ENCODE data around the gene MANBA.
"Not testable (repeated sequence)": the region's sequence is repeated elsewhere in the genome, so short reads cannot be mapped to it uniquely, and the experiment has no call there.

Gene MANBA

GRCh38 chr4:102718833-102719575 is 41.8 kb downstream of the MANBA start:
- DNase-seq, result not testable (repeated sequence)

DNA sequence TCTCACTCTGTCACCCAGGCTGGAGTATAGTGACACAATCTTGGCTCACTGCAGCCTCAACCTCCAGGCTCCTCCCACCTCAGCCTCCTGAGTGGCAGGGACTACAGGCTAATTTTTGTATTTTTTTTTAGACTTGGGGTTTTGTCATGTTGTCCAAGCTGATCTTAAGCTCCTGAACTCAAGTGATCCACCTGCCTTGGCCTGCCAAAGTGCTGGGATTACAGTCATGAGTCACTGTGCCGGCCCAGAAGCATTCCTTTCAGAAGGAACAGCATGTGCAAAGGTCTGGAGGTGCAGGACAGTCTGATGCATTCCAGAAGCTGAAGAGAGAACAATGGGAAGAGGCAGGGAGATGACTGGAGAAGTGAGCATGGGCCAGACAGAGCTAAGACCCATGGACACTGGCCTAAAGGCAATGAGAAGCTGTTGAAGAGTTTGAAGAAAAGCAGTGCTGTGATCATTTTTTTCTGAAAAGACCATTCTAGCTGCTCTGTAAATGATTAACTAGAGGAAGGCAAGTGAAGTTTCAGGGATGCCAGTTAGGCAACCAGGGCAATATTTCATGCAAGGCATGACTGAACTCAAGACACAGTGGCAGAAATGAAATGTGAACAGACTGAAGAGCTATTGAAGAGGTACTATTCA is 43.2 kb downstream of the MANBA start:
- DNase-seq, result no peak

- no peak for DNase-seq
Observed at GRCh38 chr4:102715057-102715456, 45.7 kb downstream of the MANBA start.

- DNase-seq, result not testable (repeated sequence)
Observed at GRCh38 chr4:102713774-102714173, 47.0 kb downstream of the MANBA start.

DNA sequence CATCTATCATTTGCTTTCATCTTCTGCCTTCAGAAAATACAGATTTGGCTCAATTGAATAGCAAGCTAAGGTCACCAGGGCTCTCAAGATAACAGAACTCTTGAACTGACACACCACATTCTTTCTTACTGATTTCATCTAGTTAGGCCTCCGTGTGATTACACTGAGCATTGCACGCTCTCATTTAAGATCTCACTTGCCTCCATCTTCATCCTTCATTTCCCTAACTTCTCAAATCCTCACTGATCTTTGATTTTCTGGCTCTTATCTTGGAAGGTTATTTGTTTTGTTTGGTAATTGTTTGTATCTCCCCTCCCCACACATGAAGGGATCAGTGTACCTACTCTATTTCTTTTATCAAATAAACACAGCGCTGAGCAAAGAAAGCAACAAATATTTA is 47.7 kb downstream of the MANBA start:
- DNase-seq, result no peak

DNA sequence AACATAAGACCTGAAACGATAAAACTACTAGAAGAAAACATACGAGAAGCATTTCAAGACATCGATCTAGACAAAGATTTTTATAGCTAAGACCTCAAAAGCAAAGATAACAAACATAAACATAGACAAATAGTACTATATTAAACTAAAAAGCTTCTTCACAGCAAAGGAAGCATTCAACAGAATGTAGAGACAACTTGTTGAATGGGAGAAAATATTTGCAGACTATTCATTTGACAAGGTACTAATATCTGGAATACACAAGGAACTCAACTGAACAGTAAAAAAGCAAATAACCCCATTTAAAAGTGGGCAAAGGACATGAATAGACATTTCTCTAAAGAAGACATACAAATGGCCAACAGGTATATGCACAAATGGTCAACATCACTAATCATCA is 49.8 kb downstream of the MANBA start:
- no peak for DNase-seq

GRCh38 chr4:102709060-102709459 is 51.7 kb downstream of the MANBA start:
- not testable (repeated sequence) for DNase-seq

DNA sequence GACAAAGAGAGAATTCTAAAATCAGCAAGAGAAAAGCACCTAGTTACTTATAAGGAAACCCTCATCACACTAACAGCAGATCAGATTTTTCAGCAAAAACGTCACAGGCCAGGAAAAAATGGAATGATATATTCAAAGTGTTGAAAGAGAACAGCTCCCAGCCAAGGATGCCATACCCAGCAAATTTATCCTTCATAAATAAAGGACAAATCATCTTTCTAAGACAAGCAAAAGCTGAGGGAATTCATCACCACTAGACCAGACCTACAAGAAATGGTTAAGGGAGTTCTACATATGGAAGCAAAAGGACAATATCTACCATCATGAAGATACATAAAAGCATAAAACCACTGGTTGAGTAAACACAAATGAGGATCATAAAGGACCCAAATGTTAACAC is 53.6 kb downstream of the MANBA start:
- DNase-seq, result no peak

DNA sequence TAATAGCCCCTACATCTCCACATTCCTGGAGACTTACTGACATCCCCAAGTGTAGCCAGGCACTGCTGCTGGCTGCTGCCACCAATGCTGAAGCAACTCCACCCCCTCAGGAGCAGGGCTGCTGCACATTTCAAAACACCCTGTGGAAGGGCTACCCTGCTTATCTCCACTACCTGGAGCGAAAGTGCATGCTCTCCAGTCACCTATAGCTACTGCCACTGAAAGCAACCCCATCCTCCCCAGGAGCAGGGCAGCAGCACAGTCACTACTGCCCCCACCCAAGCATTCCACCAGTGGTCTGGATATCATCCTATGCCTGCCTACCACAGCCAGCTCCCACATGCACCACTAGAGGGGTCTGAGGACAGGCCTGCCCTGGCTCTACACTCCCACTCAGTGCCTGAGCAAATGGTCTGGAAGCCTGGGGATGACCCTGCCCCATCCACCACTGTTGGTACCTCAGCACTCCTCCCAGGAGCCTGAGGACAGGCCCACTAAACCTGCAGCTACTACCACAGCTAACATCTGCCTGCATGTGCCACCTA is 55.3 kb downstream of the MANBA start:
- no peak for DNase-seq

DNA sequence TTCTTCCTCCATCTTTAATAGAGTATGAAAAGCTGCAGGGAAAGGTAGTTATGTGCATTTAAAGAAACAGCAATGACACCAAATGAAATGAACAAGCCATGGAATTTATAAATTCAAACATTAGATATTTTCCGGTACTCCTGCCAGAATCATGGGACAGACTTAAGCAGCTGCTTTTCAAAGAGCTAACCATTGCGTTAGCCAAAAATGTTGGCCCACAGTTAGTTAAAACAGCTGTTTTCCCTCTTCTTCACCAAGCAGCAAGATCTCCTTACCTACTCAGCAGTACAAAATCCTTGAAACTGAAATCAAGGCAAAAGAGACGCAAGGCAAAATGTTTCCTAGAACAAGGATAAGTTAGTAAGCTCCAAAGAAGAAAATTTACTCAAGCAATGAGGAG is 64.0 kb downstream of the MANBA start:
- no peak for DNase-seq

GRCh38 chr4:102694791-102695190 is 66.0 kb downstream of the MANBA start:
- DNase-seq, result no peak

- no peak for DNase-seq
Observed at GRCh38 chr4:102693861-102694260, 66.9 kb downstream of the MANBA start.

GRCh38 chr4:102693262-102693850 is 67.4 kb downstream of the MANBA start:
- no peak for DNase-seq

- no peak for DNase-seq
Observed at GRCh38 chr4:102692474-102692873, 68.3 kb downstream of the MANBA start.

DNA sequence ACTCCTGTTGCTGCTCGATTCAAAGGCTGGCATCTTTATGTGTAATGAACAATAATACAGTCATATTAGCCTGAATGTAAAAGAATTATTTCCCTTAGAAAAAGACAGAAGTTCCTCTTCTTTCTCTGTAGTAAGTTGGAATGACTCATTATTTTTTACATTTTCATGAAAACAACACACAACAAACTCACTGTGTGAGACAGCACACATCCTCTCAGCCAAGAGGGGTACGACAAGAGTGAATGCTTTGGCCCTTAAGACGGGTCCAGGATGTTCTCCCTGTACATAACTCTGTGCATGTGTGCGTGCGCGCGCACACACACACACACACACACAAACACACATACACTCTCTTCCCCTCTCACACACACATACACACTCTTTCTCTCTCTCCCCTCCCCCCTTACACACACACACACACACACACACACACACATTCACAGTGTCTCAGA is 72.8 kb downstream of the MANBA start:
- no peak for DNase-seq

DNA sequence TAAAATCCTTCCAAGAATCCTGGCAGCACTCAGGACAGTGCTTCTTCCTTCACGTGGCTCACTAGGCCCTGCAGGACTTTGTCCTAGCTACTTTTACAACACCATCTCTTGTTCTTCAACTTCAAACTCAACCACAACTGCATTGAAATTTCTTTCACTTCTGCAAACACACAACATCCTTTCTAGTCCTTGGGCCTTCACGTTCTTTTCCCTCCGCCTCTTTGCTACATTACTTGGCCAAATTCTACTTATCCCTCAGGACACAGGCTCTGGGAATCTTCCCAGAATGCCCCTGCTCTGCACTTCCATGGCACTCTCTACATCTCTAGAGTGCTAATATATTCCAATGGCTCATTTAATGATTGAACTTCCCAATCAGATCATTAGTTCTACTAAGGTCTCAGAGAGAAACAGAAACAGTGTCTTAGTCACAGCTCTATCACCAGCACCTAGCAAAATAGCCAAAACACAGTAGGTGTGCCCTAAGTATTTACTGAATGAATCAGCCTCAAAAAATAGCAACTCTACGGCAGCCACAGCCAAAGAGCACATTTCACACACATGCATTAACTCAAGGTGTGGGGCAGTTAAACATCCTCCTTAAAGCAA is 73.3 kb downstream of the MANBA start:
- DNase-seq, result no peak

DNA sequence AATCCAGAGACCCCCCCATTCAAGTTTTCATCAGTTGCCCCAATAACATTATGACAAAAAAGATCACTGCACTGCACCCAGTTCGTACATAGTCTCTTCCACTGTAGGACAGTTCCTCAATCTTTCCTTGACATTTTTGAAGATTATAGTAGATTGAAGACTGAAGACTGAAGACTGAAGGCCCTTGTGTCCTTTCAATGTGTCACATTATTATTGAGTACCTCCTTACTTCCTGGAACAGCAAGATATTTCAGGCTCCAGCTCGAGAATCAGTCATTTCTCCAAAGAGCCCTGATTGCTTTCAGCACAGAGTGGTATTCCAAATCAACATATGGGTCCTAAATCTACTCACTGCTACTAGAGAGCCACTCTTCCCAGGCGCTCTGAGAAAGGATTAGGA is 75.0 kb downstream of the MANBA start:
- DNase-seq, result no peak

DNA sequence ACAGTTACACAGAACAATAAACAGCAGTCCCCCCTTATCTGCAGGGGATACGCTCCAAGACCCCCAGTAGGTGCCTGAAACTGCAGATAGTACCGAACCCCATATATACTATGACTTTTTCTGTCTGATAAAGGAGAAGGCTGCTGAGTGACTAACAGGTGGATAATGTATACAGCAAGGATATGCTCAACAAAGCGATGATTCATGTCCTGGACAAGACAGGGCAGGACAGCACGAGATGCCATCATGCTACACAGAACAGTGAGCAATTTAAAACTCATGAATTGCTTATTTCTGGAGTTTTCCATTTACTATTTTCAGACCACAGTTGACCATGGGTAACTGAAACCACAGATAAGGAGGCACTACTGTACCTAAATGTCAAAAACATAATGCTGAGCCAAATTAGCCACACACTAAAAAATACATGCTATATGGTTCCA is 76.1 kb downstream of the MANBA start:
- DNase-seq, result no peak

DNA sequence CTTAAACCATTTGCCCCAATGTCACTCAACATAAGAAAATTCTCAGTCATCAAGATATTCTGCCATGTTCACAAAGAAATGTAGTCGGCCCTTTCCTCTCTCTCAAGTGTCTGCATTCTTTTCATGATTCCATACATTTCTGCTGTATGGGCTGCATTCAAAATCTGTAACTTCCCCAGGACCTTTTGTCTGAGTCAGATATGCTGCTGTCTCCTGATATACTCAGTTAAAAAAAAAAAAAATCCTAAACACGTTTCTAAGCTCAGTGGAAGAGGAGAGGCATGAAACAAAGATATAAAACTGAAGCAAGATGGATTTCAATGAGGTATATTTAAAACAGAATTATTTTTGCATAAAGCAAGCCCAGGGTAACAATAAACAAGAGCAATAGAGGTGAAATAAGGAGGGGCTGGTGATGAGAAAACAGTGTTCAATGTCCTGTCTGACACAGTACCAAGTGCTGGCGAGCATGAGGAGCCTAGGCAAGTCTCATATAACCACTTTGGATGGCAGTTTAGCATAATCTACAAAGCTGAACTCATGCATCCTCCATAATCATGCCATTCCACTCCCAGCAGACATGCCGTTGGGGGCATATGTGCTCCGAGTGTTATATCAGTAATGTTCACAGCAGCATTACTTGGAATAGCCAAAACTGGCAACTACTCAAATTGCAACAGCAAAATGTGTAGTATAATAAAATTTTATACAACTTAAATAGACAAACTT is 76.7 kb downstream of the MANBA start:
- no peak for DNase-seq

DNA sequence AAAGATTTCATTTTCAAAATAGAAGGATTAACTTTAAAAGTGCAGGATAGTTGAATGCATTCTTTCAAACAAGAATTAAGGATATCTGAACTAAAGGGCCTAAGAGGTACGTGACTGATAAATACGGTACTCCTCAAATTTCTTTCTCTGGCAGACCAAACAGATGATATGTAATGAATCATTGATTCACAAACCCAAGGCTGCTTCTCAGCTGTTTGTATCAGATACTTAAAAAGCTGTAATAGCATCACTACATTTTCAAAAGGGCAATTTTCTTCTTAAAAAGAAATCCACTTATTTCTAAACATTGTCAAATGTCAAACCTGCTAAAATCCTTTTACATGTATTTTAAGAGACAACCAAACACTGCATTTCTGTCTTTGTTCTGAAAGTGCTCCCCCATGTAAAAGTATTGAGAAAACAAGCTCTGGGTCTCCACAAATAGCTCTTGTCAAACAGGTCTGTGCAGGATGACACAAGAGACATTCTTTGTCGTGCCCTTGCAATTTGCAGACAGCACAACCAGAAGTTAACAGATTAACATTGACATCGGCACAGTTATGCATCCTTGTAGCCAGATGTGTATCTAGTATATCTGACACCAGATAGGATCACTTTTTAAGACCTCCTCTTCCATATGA is 82.0 kb downstream of the MANBA start:
- DNase-seq, result no peak

GRCh38 chr4:102678107-102678506 is 82.7 kb downstream of the MANBA start:
- no peak for DNase-seq

DNA sequence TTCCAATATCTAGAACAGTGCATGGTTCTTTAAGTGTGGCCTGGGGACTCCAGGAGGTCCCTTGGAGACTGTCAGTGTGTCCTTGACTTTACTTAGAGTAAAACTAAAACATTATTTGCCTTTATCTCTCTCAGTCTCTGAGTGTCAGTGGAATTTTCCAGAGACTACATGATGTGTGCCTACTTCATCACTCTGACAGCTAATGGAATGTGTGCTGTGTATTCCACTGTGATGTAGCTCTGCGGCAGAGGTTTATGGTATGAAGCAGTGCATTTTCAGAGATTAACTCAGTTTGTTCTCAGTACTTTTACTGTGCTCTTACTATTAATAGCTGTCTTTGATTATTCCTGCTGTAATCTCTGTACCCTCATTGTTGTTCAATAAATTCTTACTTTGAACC is 85.6 kb downstream of the MANBA start:
- DNase-seq, result no peak
